H9 (cell line): ENCODE data around the gene ADRM1. TPM values are rescaled to one million over a fixed set of nuclear protein-coding genes. Genes with fewer than 3 reads are reported as not detected.

Source experiments
- DNase-seq: peaks from one replicate; pipeline ENCODE4 v3.0.0-alpha.2; 2017
- H2AFZ ChIP-seq: one replicate; pipeline ENCODE4 v1.6.1; 2013; ENCODE audit warnings: mild to moderate bottlenecking, low read length, control low read depth, moderate library complexity
- H2AK5ac ChIP-seq: 2 replicates; pipeline ENCODE4 v1.6.1; 2013; ENCODE audit warnings: low read length, control low read depth, mixed read lengths; ENCODE audit not compliant: insufficient read length
- H2BK120ac ChIP-seq: one replicate; pipeline ENCODE4 v1.6.1; 2013; ENCODE audit warnings: low read depth, mild to moderate bottlenecking, low read length, control low read depth, inconsistent platforms; ENCODE audit not compliant: poor library complexity, severe bottlenecking
- H2BK12ac ChIP-seq: 2 replicates; pipeline ENCODE4 v1.6.1; 2013; ENCODE audit warnings: low read length, control low read depth, mixed read lengths, low read depth; ENCODE audit not compliant: insufficient read length
- H2BK15ac ChIP-seq: 2 replicates; pipeline ENCODE4 v1.6.1; 2013; ENCODE audit warnings: low read depth, low read length, control low read depth
- H2BK20ac ChIP-seq: one replicate; pipeline ENCODE4 v1.6.1; 2013; ENCODE audit warnings: low read depth, mild to moderate bottlenecking, low read length, control low read depth, inconsistent platforms; ENCODE audit not compliant: poor library complexity, severe bottlenecking
- H2BK5ac ChIP-seq: 2 replicates; pipeline ENCODE4 v1.6.1; 2013; ENCODE audit warnings: low read length, control low read depth, mixed read lengths; ENCODE audit not compliant: insufficient read length
- H3K14ac ChIP-seq: 2 replicates; pipeline ENCODE4 v1.6.1; 2013; ENCODE audit warnings: low read length, control low read depth; ENCODE audit not compliant: insufficient read depth
- H3K18ac ChIP-seq: 2 replicates; pipeline ENCODE4 v1.6.1; 2013; ENCODE audit warnings: low read depth, mild to moderate bottlenecking, mixed read lengths, low read length, control low read depth; ENCODE audit not compliant: insufficient read length
- H3K23ac ChIP-seq: 2 replicates; pipeline ENCODE4 v1.6.1; 2013; ENCODE audit warnings: low read length, control low read depth, mixed read lengths, low read depth; ENCODE audit not compliant: insufficient read length
- H3K23me2 ChIP-seq: 2 replicates; pipeline ENCODE4 v1.6.1; 2013; ENCODE audit warnings: low read depth, mild to moderate bottlenecking, mixed read lengths, low read length, control low read depth; ENCODE audit not compliant: insufficient read length, poor library complexity, severe bottlenecking
- H3K27ac ChIP-seq: 2 replicates; pipeline ENCODE4 v1.5.1; 2013; ENCODE audit warnings: low read length, control low read depth, mixed read lengths, low read depth; ENCODE audit not compliant: insufficient read length
- H3K27me3 ChIP-seq: 2 replicates; pipeline ENCODE4 v1.6.1; 2013; ENCODE audit warnings: low read length, control low read depth, inconsistent platforms; ENCODE audit not compliant: insufficient read depth
- H3K4ac ChIP-seq: 2 replicates; pipeline ENCODE4 v1.6.1; 2013; ENCODE audit warnings: low read depth, mild to moderate bottlenecking, control low read depth, inconsistent platforms, low read length, moderate library complexity
- H3K4me1 ChIP-seq: 2 replicates; pipeline ENCODE4 v1.6.1; 2013; ENCODE audit warnings: low read length, control low read depth, inconsistent platforms; ENCODE audit not compliant: insufficient read depth
- H3K4me2 ChIP-seq: 2 replicates; pipeline ENCODE4 v1.6.1; 2013; ENCODE audit warnings: low read length, control low read depth, mixed read lengths; ENCODE audit not compliant: insufficient read length, insufficient read depth
- H3K56ac ChIP-seq: 2 replicates; pipeline ENCODE4 v1.6.1; 2013; ENCODE audit warnings: low read depth, mild to moderate bottlenecking, mixed read lengths, low read length, control low read depth; ENCODE audit not compliant: insufficient read length
- H3K79me1 ChIP-seq: 2 replicates; pipeline ENCODE4 v1.6.1; 2013; ENCODE audit warnings: low read depth, mild to moderate bottlenecking, moderate library complexity, low read length, control low read depth, inconsistent platforms; ENCODE audit not compliant: insufficient read depth, poor library complexity, severe bottlenecking
- H3K79me2 ChIP-seq: 2 replicates; pipeline ENCODE4 v1.6.1; 2013; ENCODE audit warnings: low read length, control low read depth, inconsistent platforms; ENCODE audit not compliant: insufficient read depth
- H3K9ac ChIP-seq: 2 replicates; pipeline ENCODE4 v1.6.1; 2013; ENCODE audit warnings: low read length, control low read depth, mixed read lengths; ENCODE audit not compliant: insufficient read length; ENCODE audit errors: extremely low read depth
- H3K9me3 ChIP-seq: one replicate; pipeline ENCODE4 v1.6.1; 2013; ENCODE audit warnings: low read depth, low read length, inconsistent platforms; ENCODE audit not compliant: control insufficient read depth
- H3T11ph ChIP-seq: one replicate; pipeline ENCODE4 v1.6.1; 2013; ENCODE audit warnings: mild to moderate bottlenecking, low read length, control low read depth, inconsistent platforms
- H4K20me1 ChIP-seq: one replicate; pipeline ENCODE4 v1.6.1; 2013; ENCODE audit not compliant: control insufficient read depth, insufficient read length, insufficient read depth
- H4K5ac ChIP-seq: 2 replicates; pipeline ENCODE4 v1.6.1; 2013; ENCODE audit warnings: low read depth, mild to moderate bottlenecking, mixed read lengths, low read length, control low read depth; ENCODE audit not compliant: insufficient read length
- H4K8ac ChIP-seq: replicated peaks from 2 replicates; pipeline ENCODE4 v1.6.1; 2013; ENCODE audit warnings: low read length, control low read depth, mixed read lengths, low read depth; ENCODE audit not compliant: insufficient read length
- H4K91ac ChIP-seq: 2 replicates; pipeline ENCODE4 v1.6.1; 2013; ENCODE audit warnings: low read depth, mild to moderate bottlenecking, moderate library complexity, mixed read lengths, low read length, control low read depth; ENCODE audit not compliant: insufficient read length
- H3K27ac Mint-ChIP-seq, 3 experiments: 2 replicates in 2 of 3; 3 replicates in 1 of 3; pipeline ENCODE4 v1.8.0; 2020 to 2021; ENCODE audit warnings: mixed read lengths in 3 of 3, mild to moderate bottlenecking in 1 of 3, moderate library complexity in 1 of 3
- H3K27me3 Mint-ChIP-seq: 2 replicates; pipeline ENCODE4 v1.8.0; 2021; ENCODE audit warnings: low read depth, mild to moderate bottlenecking, moderate library complexity, mixed read lengths
- H3K36me3 Mint-ChIP-seq, 3 experiments: 2 replicates in 2 of 3; 3 replicates in 1 of 3; pipeline ENCODE4 v1.8.0; 2020 to 2021; ENCODE audit warnings: low read depth in 3 of 3, mixed read lengths in 3 of 3; ENCODE audit not compliant: insufficient read depth in 1 of 3
- H3K4me1 Mint-ChIP-seq, 2 experiments: 2 replicates each; pipeline ENCODE4 v1.8.0; 2020; ENCODE audit warnings: mixed read lengths in 2 of 2
- H3K4me3 Mint-ChIP-seq, 2 experiments: 2 replicates in 1 of 2; 3 replicates in 1 of 2; pipeline ENCODE4 v1.8.0; 2020 to 2021; ENCODE audit warnings: mild to moderate bottlenecking in 2 of 2, mixed read lengths in 2 of 2, moderate library complexity in 1 of 2
- H3K9me3 Mint-ChIP-seq, 2 experiments: 2 replicates in 1 of 2; 3 replicates in 1 of 2; pipeline ENCODE4 v1.8.0; 2020; ENCODE audit warnings: mild to moderate bottlenecking in 2 of 2, mixed read lengths in 2 of 2, moderate library complexity in 1 of 2
- WGBS: extraction: QIAGEN DNeasy Blood & Tissue Kit; methylation state at CpG from one replicate; pipeline ENCODE4 v1.1.7; 2013; ENCODE audit warnings: missing lambda C conversion rate, low lambda C conversion rate, mixed read lengths; ENCODE audit not compliant: insufficient read length; ENCODE audit errors: extremely low coverage; 5-methylcytosine and 5-hydroxymethylcytosine counted together
- total RNA-seq: library from RNA; stranded (reverse); gene quantifications from 2 replicates; pipeline ENCODE4 v1.2.1, GENCODE V29; 2021
- TF ChIP-seq, protein P1 (sequence below): fragments of 200-600 bp; sonication (generic); conservative IDR thresholded peaks from 3 replicates; pipeline ENCODE4 v1.8.0; 2021; ENCODE audit warnings: antibody characterized with exemption, mild to moderate bottlenecking

Gene ADRM1
- total RNA-seq, 1 experiment from 2014 or later = 153 TPM

DNA sequence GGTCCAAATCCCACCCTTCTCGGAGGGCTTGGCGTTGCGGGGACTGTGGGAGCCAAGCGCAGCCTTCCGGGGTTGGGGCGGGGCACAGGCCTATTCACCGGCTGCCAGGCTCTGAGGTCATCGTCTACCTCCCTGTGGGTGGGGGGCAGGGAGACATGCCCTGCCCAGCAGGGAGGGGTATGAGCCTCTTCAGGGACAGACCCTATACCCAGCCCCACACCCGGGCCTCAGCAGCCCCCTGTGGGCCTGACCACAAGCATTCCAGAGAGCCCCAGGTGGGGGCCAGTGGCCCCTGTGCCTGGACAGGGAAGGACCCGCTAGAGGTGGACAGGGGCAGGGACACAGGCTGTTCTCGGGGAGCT is 52.7 kb downstream of the ADRM1 start:
- Histone ChIP-seq H3K23me2 (no peaks in the 10 kb centered on the region), H3K14ac (no peak overlapping the region), H4K8ac (no peak overlapping the region), H4K5ac (no peak overlapping the region), H2BK15ac (no peak overlapping the region), H2BK12ac (no peak overlapping the region), H4K91ac (no peak overlapping the region), H3K23ac (no peak overlapping the region), H2AK5ac (no peak overlapping the region), H3K79me1 (peaks cover 5% of the 10 kb centered on the region), H3K79me2 (peaks cover 4% of the 10 kb centered on the region; the same call in 1 of the 2 replicates), H3K4ac (no peak overlapping the region; the same call in 1 of the 2 replicates), H2BK120ac (no peak overlapping the region), H3K9me3 (no peaks in the 10 kb centered on the region), H3K56ac (no peak overlapping the region), H4K20me1 (no peaks in the 10 kb centered on the region), H3T11ph (no peak overlapping the region), H3K27me3 (no peaks in the 10 kb centered on the region), H3K4me1 (no peaks in the 10 kb centered on the region; the same call in 1 of the 2 replicates), H3K18ac (no peak overlapping the region), H2BK5ac (no peak overlapping the region), H2BK20ac (no peak overlapping the region), H2AFZ (no peak overlapping the region), H3K27ac (no peak overlapping the region), H3K9ac (no peak overlapping the region), H3K4me2 (no peak overlapping the region)
- Mint-ChIP-seq H3K27me3 (no peaks in the 10 kb centered on the region), H3K36me3 (peaks cover 0 to 25% (median 17%) of the 10 kb centered on the region in 3 experiments; a peak in 5 of 7 replicates), H3K4me1 (peaks cover 13 to 30% of the 10 kb centered on the region in 2 experiments), H3K4me3 (no peak overlapping the region), H3K9me3 (no peaks in the 10 kb centered on the region), H3K27ac (no peak overlapping the region; a peak in 2 of 7 replicates)
- no CpG with 5 or more reads among the region's 11 CpGs for WGBS
- TF ChIP-seq, protein P1, sequence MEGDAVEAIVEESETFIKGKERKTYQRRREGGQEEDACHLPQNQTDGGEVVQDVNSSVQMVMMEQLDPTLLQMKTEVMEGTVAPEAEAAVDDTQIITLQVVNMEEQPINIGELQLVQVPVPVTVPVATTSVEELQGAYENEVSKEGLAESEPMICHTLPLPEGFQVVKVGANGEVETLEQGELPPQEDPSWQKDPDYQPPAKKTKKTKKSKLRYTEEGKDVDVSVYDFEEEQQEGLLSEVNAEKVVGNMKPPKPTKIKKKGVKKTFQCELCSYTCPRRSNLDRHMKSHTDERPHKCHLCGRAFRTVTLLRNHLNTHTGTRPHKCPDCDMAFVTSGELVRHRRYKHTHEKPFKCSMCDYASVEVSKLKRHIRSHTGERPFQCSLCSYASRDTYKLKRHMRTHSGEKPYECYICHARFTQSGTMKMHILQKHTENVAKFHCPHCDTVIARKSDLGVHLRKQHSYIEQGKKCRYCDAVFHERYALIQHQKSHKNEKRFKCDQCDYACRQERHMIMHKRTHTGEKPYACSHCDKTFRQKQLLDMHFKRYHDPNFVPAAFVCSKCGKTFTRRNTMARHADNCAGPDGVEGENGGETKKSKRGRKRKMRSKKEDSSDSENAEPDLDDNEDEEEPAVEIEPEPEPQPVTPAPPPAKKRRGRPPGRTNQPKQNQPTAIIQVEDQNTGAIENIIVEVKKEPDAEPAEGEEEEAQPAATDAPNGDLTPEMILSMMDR = no peak
- DNase-seq = no peak
